ENCODE results near the gene GSTP1. TPM values are rescaled to one million over a fixed set of nuclear protein-coding genes. Genes with fewer than 3 reads are reported as not detected.

Gene GSTP1
- total RNA-seq, 2 donors from 2014 or later, result 543 to 842 TPM

DNA sequence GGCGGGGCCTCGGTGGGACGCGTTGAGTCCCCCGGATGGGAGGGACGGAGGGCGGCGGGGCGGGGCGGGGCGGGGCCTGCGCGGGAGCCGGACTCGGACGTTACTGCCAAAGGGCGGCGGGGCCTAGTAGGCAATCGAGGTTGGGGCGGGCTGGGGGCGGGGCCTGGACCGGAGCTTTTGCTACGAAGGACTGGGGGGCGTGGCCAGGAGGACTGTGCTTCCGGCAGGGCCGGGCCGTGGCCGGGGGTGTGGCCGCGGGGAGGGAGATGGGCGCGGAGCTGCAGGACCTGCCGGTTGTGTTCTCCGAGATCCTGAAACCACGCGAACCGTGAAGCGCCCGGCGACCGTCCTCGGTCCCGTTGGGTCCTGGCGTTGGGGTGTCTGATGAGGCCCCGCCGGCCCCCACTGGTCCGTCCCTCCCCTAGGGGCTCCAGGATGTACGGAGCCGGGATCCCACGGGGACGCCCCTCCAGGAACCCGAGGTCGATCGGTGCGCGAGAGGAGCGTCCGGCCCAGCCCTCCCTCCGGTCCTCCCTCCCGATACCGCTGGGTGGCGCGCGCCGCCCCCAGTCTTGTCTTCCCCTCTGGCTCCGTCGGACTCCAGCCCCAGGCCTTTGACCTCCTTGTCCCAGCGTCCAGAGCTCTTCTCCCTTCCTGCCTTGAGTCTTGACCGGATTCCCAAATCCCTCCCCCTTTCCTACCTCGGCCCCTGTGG lies 46.8 kb downstream of the GSTP1 start:
- peak overlapping the region; percentile 74 to 85 for H3K9ac ChIP-seq (ENCODE audit: low read depth in 2 of 2, low read length in 2 of 2)
- peak overlapping the region; percentile 63 for H3K4me3 ChIP-seq
- peak overlapping the region; percentile 97 for H3K27ac ChIP-seq
- H3K27me3 ChIP-seq, result no peaks in the 10 kb centered on the region
- H3K36me3 ChIP-seq, result no peaks in the 10 kb centered on the region
- TF ChIP-seq, protein P1, sequence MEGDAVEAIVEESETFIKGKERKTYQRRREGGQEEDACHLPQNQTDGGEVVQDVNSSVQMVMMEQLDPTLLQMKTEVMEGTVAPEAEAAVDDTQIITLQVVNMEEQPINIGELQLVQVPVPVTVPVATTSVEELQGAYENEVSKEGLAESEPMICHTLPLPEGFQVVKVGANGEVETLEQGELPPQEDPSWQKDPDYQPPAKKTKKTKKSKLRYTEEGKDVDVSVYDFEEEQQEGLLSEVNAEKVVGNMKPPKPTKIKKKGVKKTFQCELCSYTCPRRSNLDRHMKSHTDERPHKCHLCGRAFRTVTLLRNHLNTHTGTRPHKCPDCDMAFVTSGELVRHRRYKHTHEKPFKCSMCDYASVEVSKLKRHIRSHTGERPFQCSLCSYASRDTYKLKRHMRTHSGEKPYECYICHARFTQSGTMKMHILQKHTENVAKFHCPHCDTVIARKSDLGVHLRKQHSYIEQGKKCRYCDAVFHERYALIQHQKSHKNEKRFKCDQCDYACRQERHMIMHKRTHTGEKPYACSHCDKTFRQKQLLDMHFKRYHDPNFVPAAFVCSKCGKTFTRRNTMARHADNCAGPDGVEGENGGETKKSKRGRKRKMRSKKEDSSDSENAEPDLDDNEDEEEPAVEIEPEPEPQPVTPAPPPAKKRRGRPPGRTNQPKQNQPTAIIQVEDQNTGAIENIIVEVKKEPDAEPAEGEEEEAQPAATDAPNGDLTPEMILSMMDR (IDR thresholded peaks at IDR 0.05), result peak; percentile 79
- intact Hi-C loops (cut with DNase I), result no loop called here
- DNase-seq, result peak; percentile 100
- no peaks in the 10 kb centered on the region for H3K9me3 ChIP-seq
- peaks cover 25% of the 10 kb centered on the region for H3K4me1 ChIP-seq

DNA sequence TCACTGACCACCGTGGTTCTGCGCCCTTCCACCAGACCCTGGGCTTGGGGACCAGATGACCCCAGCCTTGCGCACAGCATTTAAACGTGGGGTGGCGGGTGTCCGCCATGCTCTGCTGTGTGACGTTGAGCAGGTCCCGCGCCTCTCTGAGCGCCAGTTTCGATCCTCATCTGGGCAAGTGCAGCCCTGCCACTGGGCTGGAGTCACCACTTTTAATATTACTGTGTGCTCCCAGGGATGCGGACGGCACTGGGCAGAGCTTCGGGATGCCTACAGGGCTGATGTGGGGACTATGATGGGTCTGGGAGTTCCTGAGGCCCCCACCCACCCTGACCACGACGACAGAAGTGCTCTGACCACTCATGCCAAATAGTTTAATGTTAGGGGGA lies 47.3 kb downstream of the GSTP1 start:
- peaks cover 25% of the 10 kb centered on the region for H3K4me1 ChIP-seq

DNA sequence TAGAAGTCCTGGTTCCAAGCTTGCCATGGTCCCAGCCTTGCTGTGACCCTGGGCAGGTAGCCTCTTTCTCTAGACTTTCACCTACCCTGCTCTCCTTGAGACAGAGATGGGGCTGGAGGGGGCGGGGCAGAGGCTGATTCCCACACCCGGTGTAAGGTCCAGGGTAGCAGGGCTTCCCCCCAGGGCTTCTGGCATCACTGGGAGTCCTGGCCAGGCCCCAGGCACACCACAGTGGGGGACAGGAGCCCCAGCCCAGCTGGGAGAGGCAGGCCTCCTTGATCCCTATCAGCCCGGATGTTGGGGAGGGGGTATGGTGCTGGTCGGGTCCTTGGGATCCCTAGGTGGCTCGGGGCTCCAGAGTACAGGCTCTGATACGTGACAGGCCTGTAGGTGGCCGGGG lies 47.8 kb downstream of the GSTP1 start:
- no peaks in the 10 kb centered on the region for H3K36me3 ChIP-seq
- peak overlapping the region; percentile 58 to 85 for H3K9ac ChIP-seq (ENCODE audit: low read depth in 2 of 2, low read length in 2 of 2)
- no peaks in the 10 kb centered on the region for H3K27me3 ChIP-seq
- no peak overlapping the region for H3K27ac ChIP-seq
- DNase-seq, result peak; percentile 65
- intact Hi-C loops (cut with DNase I), result no loop called here
- H3K9me3 ChIP-seq, result no peaks in the 10 kb centered on the region
- no peak overlapping the region for H3K4me3 ChIP-seq
- TF ChIP-seq, protein P1 (IDR thresholded peaks at IDR 0.05), result no peak
- peaks cover 25% of the 10 kb centered on the region for H3K4me1 ChIP-seq

More for the DNA sequence above, 47.3 kb downstream of the GSTP1 start:
- Histone ChIP-seq H3K9ac (ENCODE audit: low read depth in 2 of 2, low read length in 2 of 2) (peak overlapping the region; percentile 74 to 85), H3K4me3 (peak overlapping the region; percentile 63), H3K36me3 (no peaks in the 10 kb centered on the region), H3K27ac (peak overlapping the region; percentile 97), H3K9me3 (no peaks in the 10 kb centered on the region), H3K27me3 (no peaks in the 10 kb centered on the region)
- intact Hi-C loops (cut with DNase I), result no loop called here
- TF ChIP-seq, protein P1 (IDR thresholded peaks at IDR 0.05), result no peak
- DNase-seq, result no peak

DNA sequence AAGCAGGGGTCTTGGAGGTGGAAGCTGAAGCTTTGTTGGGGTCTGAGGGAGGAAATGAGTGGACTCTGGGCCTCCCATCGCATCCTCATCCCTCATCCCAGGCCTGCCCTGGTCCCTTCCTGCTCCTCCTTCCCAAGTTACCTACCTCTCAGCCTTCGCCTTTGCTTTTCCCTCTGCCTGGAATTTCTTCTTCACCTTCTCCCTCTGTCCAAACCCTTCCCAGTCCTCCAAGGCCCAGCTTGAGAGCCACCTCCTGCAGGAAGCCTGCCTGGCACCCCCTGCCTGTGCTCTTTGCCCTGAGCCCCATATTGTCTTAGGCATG lies 48.2 kb downstream of the GSTP1 start:
- TF ChIP-seq, protein P1 (IDR thresholded peaks at IDR 0.05), result no peak
- H3K4me3 ChIP-seq, result no peak overlapping the region
- H3K4me1 ChIP-seq, result peaks cover 25% of the 10 kb centered on the region

DNA sequence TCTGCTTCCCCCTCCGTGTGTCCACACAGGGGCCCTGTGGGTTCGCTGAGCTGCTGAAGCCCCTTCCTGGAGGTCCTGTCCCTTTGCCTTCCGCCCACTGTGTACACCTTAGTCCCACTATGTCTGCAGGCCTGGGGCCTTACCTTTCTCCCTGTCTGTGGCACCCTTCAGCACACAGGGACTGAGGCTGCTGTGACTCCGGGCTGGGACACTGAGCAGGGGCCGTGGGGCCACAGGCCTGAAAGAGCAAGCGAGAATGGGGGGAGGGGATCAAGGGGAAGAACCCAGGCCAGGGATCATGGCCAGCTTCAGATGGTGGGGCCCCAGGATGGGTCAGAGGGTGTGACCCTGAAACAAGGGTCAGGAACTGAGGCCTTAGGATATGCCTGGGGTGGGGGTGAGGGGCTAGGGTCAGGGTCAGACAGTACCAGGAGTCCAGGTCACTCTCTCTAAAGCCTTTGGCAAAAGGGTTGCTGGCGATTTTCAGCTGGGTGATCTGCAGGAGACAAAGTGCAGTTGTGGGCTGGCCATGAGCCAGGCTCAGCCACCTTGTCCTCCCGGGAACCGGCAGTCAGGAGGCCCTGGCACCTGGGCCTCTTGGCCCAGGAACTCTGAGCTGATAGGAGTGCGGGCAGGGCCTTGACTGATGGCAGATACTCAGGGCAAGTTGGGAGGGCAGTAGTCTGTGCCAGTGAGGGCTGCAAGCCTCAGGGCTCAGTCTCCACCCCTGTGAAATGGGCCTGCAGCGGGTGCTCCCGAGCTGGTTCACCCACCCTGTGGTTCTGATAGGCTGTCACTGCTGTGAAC lies 48.8 kb downstream of the GSTP1 start:
- Histone ChIP-seq H3K27ac (peak overlapping the region; percentile 63), H3K27me3 (no peaks in the 10 kb centered on the region), H3K4me3 (no peak overlapping the region), H3K9ac (ENCODE audit: low read depth in 2 of 2, low read length in 2 of 2) (peak overlapping the region; percentile 58 to 85), H3K4me1 (peaks cover 25% of the 10 kb centered on the region), H3K36me3 (no peaks in the 10 kb centered on the region), H3K9me3 (no peaks in the 10 kb centered on the region)
- intact Hi-C loops (cut with DNase I), result no loop called here
- peak; percentile 82 for DNase-seq
- TF ChIP-seq, protein P1 (IDR thresholded peaks at IDR 0.05), result no peak

More for the DNA sequence above, 48.2 kb downstream of the GSTP1 start:
- Histone ChIP-seq H3K27ac (peak overlapping the region; percentile 63), H3K36me3 (no peaks in the 10 kb centered on the region), H3K27me3 (no peaks in the 10 kb centered on the region), H3K9me3 (no peaks in the 10 kb centered on the region), H3K9ac (ENCODE audit: low read depth in 2 of 2, low read length in 2 of 2) (peak overlapping the region; percentile 58 to 85)
- no peak for DNase-seq
- intact Hi-C loops (cut with DNase I), result no loop called here

All from colonic mucosa (tissue), 4 donors.